Measurements from ENCODE around the gene FRMD4A. TPM values are rescaled to one million over a fixed set of nuclear protein-coding genes. Genes with fewer than 3 reads are reported as not detected.

FRMD4A gene
- total RNA-seq, 1 experiment from 2014 or later, result 19.6 TPM

- DNase-seq, result no peak
- no peak overlapping the region for H2BK5ac ChIP-seq (ENCODE audit: insufficient read length, low read length)
- no peak overlapping the region for H4K91ac ChIP-seq (ENCODE audit: insufficient read length, low read depth, low read length)
These were observed 391.3 kb downstream of the FRMD4A start for GRCh38 chr10:13939391-13939790.

More at GRCh38 chr10:13939391-13939790, 391.3 kb downstream of the FRMD4A start:
- peaks cover 7 to 14% of the 10 kb centered on the region in 2 experiments for H3K4me1 Mint-ChIP-seq
- Histone ChIP-seq H3K23me2 (ENCODE audit: insufficient read length, low read depth, low read length, poor library complexity, severe bottlenecking) (no peaks in the 10 kb centered on the region), H2BK120ac (ENCODE audit: low read depth, low read length, poor library complexity, severe bottlenecking) (no peak overlapping the region), H3K27me3 (ENCODE audit: insufficient read depth, low read length) (no peaks in the 10 kb centered on the region), H3K27ac (ENCODE audit: insufficient read length, low read depth, low read length) (no peak overlapping the region), H3K9me3 (ENCODE audit: control insufficient read depth, low read depth, low read length) (no peaks in the 10 kb centered on the region), H3K56ac (ENCODE audit: insufficient read length, low read depth, low read length) (no peak overlapping the region), H2AFZ (ENCODE audit: low read length) (no peak overlapping the region), H2BK20ac (ENCODE audit: low read depth, low read length, poor library complexity, severe bottlenecking) (no peak overlapping the region), H3T11ph (ENCODE audit: low read length) (no peak overlapping the region), H3K4me1 (ENCODE audit: insufficient read depth, low read length) (peaks cover 2% of the 10 kb centered on the region; the same call in 1 of the 2 replicates), H4K8ac (replicated peaks; ENCODE audit: insufficient read length, low read depth, low read length) (no peak overlapping the region), H2AK5ac (ENCODE audit: insufficient read length, low read length) (no peak overlapping the region), H4K5ac (ENCODE audit: insufficient read length, low read depth, low read length) (no peak overlapping the region), H3K79me1 (ENCODE audit: insufficient read depth, low read depth, low read length, poor library complexity, severe bottlenecking) (no peaks in the 10 kb centered on the region), H4K20me1 (ENCODE audit: control insufficient read depth, insufficient read depth, insufficient read length) (peaks cover 2% of the 10 kb centered on the region), H3K4me2 (ENCODE audit: insufficient read depth, insufficient read length, low read length) (no peak overlapping the region), H3K4ac (ENCODE audit: low read depth, low read length) (no peak overlapping the region), H2BK12ac (ENCODE audit: insufficient read length, low read depth, low read length) (no peak overlapping the region), H3K14ac (ENCODE audit: insufficient read depth, low read length) (no peak overlapping the region), H3K18ac (ENCODE audit: insufficient read length, low read depth, low read length) (no peak overlapping the region), H2BK15ac (ENCODE audit: low read depth, low read length) (no peak overlapping the region), H3K9ac (ENCODE audit: extremely low read depth, insufficient read length, low read length) (no peak overlapping the region), H3K79me2 (ENCODE audit: insufficient read depth, low read length) (no peaks in the 10 kb centered on the region; the same call in 1 of the 2 replicates), H3K23ac (ENCODE audit: insufficient read length, low read depth, low read length) (no peak overlapping the region)
- no peak overlapping the region for H3K27ac Mint-ChIP-seq
- TF ChIP-seq CTCF (conservative IDR thresholded peaks at IDR 0.05), result no peak
- H3K27me3 Mint-ChIP-seq (ENCODE audit: low read depth), result peaks cover 2% of the 10 kb centered on the region; the same call in 1 of the 2 replicates
- no peak overlapping the region for H3K4me3 Mint-ChIP-seq
- H3K36me3 Mint-ChIP-seq (ENCODE audit: insufficient read depth in 1 of 3, low read depth in 3 of 3), result peaks cover 5 to 14% (median 7%) of the 10 kb centered on the region in 3 experiments; a peak in 6 of 7 replicates
- H3K9me3 Mint-ChIP-seq, result peaks cover 10 to 11% of the 10 kb centered on the region in 2 experiments

All from H9 (cell line).